ENCODE data around the gene PLAC9. TPM values are rescaled to one million over a fixed set of nuclear protein-coding genes. Genes with fewer than 3 reads are reported as not detected.

The PLAC9 gene
- total RNA-seq, 1 donor from 2014 or later, result not detected

GRCh38 chr10:80192553-80192952 is 60.0 kb downstream of the PLAC9 start:
- ChIA-PET CTCF (interaction anchor here (1.4 kb wide), 1 partner anchor 49 kb away, joined by 4 read pairs; no protein-coding TSS in a partner anchor), POLR2A (no interaction called here)
- H3K4me1 Mint-ChIP-seq, result peaks cover 82% of the 10 kb centered on the region
- peaks cover 22% of the 10 kb centered on the region for H3K36me3 Mint-ChIP-seq (ENCODE audit: low read depth)
- H3K27me3 Mint-ChIP-seq, result no peaks in the 10 kb centered on the region
- no peak overlapping the region for H3K4me3 Mint-ChIP-seq
- peak overlapping the region; percentile 85 for H3K27ac Mint-ChIP-seq
- no peak for TF ChIP-seq CTCF (IDR thresholded peaks at IDR 0.05)
- intact Hi-C loops (cut with micrococcal nuclease), result loop anchor here (1.0 kb wide), 1 partner anchor 11 kb away; no protein-coding TSS in a partner anchor
- ATAC-seq (ENCODE audit: low read depth) (no peak), DNase-seq (no peak)
- H3K9me3 Mint-ChIP-seq, result no peaks in the 10 kb centered on the region

DNA sequence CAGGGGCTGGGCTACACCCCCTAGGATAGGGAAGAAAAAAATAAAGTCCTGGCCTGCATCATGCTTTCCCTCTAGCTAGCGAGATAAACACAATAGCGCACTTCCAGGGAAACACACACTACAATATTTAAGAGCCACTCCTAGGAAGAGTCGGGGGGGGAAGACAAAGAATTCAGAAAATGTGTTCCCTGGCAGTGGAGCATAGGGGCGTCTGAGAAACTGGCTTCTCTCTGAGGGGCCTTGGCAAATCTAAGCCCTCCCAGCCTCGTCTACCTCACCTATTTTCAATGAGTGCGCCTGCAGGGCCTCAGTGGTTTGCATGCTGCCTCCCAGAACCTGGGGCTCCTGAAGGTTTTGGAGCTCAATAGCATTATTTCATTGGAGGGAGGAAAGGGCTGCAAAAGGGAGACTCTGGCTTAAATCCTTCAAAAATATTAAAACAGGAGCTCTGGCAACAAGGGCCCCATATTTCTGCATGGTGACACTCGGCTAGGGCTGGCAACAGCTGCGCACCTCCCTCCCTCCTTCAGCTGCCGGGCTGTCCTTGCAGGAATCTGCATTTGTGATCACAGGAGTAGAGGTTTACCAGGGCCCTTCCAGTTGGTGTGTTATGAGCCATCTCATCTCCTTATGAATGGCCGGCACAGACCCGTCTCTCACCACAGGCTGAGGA is 62.0 kb downstream of the PLAC9 start:
- no peak for DNase-seq
- peaks cover 78% of the 10 kb centered on the region for H3K4me1 Mint-ChIP-seq
- H3K9me3 Mint-ChIP-seq, result no peaks in the 10 kb centered on the region
- POLR2A ChIA-PET, result interaction anchor here (1.0 kb wide), 1 partner anchor 9 kb away, joined by 3 read pairs; no protein-coding TSS in a partner anchor
- no peaks in the 10 kb centered on the region for H3K27me3 Mint-ChIP-seq
- peak overlapping the region; percentile 94 for H3K27ac Mint-ChIP-seq
- no peak overlapping the region for H3K4me3 Mint-ChIP-seq
- intact Hi-C loops (cut with micrococcal nuclease), result loop anchor here (5.0 kb wide), 1 partner anchor 947 kb away; no protein-coding TSS in a partner anchor
- CTCF ChIA-PET, result interaction anchor here (1.4 to 1.8 kb wide), 2 partner anchors 10 to 11 kb away, joined by 4 to 5 read pairs; partner anchors contain the start of gene ANXA11
- no peak for ATAC-seq (ENCODE audit: low read depth)
- H3K36me3 Mint-ChIP-seq (ENCODE audit: low read depth), result peaks cover 24% of the 10 kb centered on the region
- no peak for TF ChIP-seq CTCF (IDR thresholded peaks at IDR 0.05)

Other genes starting within 250 kb of the PLAC9 start
- gene SFTPD, start 183.6 kb upstream of the PLAC9 start, total RNA-seq, result 0.29 TPM in 1 of 2 replicates, not detected in the other
- gene TMEM254, start 54.1 kb upstream of the PLAC9 start, total RNA-seq, result 14.7 and 16.2 TPM in 2 replicates
- 178 and 190 TPM in 2 replicates for gene ANXA11, start 72.8 kb downstream of the PLAC9 start, total RNA-seq
- gene MAT1A, start 156.9 kb downstream of the PLAC9 start, total RNA-seq, result not detected in 2 replicates
- gene DYDC1, start 224.0 kb downstream of the PLAC9 start, total RNA-seq, result not detected in 2 replicates
- gene DYDC2, start 224.1 kb downstream of the PLAC9 start, total RNA-seq, result not detected in 2 replicates

All from activated B cell treated with CpG ODN at 0.5 μM for 24 hours (primary cell).